HG03565 (cell line): Measurements from ENCODE around the gene TMEM270.
"Not testable (repeated sequence)": the region's sequence is repeated elsewhere in the genome, so short reads cannot be mapped to it uniquely, and the experiment has no call there.

Experiments
- ATAC-seq: cut with Tn5 transposase; IDR thresholded peaks from one replicate; pipeline ENCODE4 v1.9.1; 2021; ENCODE audit warnings: mild to moderate bottlenecking, moderate library complexity; ENCODE audit not compliant: unreplicated experiment

The TMEM270 gene

GRCh38 chr7:73831834-73832651 lies 28.9 kb upstream of the TMEM270 start:
- no peak for ATAC-seq

GRCh38 chr7:73832806-73833205 lies 28.2 kb upstream of the TMEM270 start:
- ATAC-seq: no peak

- no peak for ATAC-seq
Observed at GRCh38 chr7:73833251-73833919, 27.6 kb upstream of the TMEM270 start.

- no peak for ATAC-seq
Observed at GRCh38 chr7:73834626-73835191, 26.2 kb upstream of the TMEM270 start.

GRCh38 chr7:73837167-73837566 lies 23.8 kb upstream of the TMEM270 start:
- not testable (repeated sequence) for ATAC-seq

- no peak for ATAC-seq
Observed at GRCh38 chr7:73838642-73839041, 22.3 kb upstream of the TMEM270 start.

- no peak for ATAC-seq
Observed at GRCh38 chr7:73839290-73839689, 21.7 kb upstream of the TMEM270 start.

- ATAC-seq: no peak
Observed at GRCh38 chr7:73839743-73840714, 20.9 kb upstream of the TMEM270 start.

GRCh38 chr7:73840715-73841379 lies 20.1 kb upstream of the TMEM270 start:
- ATAC-seq: no peak

GRCh38 chr7:73841689-73842066 lies 19.3 kb upstream of the TMEM270 start:
- no peak for ATAC-seq

- peak; percentile 87 for ATAC-seq
Observed at GRCh38 chr7:73842067-73842976, 18.6 kb upstream of the TMEM270 start, which contains the start of gene METTL27. Gene METTL27, minus strand, starts transcription at chr7:73842516. Its CDS starts 376 bp downstream, at chr7:73842140.

GRCh38 chr7:73844131-73844547 lies 16.8 kb upstream of the TMEM270 start:
- ATAC-seq: no peak

- ATAC-seq: no peak
Observed at GRCh38 chr7:73844848-73845460, 16.0 kb upstream of the TMEM270 start.

- not testable (repeated sequence) for ATAC-seq
Observed at GRCh38 chr7:73845701-73846195, 15.2 kb upstream of the TMEM270 start.

- ATAC-seq: no peak
Observed at GRCh38 chr7:73847941-73848723, 12.8 kb upstream of the TMEM270 start.

- no peak for ATAC-seq
Observed at GRCh38 chr7:73850781-73851207, 10.2 kb upstream of the TMEM270 start.
